Gastrocnemius medialis (tissue), 4 donors: ENCODE data around the gene GRAMD1C.

Source experiments
- POLR2A ChIP-seq, 2 donors: fragments of 450-650 bp; IDR thresholded peaks; one replicate each; pipeline ENCODE4 v1.6.1; 2017; ENCODE audit warnings: antibody characterized with exemption in 2 of 2, mild to moderate bottlenecking in 2 of 2, moderate library complexity in 2 of 2
- TF ChIP-seq, protein P1 (sequence below), 5 experiments: fragments of 450-650 bp in 3 of 5; fragments of 200-600 bp in 2 of 5; sonication (generic) in 2 of 5; IDR thresholded peaks in 4 of 5; conservative IDR thresholded peaks in 1 of 5; 1 replicate in 4 of 5; 2 replicates in 1 of 5; pipeline ENCODE4 v1.5.1; 2016 to 2019; ENCODE audit warnings: antibody characterized with exemption in 5 of 5, mild to moderate bottlenecking in 3 of 5, moderate library complexity in 3 of 5

DNA sequence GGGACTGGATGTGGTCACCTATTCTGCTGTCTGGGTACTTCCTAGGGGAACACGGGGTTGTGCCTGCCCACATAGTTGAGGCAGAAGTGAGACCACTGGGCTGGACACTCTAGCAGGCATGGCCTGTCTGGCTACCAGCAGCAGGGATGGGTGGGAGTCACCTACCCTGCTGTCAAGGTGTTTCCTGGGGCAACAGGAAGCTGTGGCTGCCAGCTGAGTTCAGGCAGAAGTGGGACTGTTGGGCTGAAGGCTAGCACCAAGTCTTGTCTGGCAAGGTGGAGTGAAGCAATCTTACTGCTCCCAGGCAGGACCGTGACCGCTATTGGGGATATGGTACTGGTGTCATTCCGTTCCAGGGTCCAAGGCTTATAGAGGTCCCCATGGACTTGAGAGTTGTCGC is 89.0 kb downstream of the GRAMD1C start:
- TF ChIP-seq, protein P1, sequence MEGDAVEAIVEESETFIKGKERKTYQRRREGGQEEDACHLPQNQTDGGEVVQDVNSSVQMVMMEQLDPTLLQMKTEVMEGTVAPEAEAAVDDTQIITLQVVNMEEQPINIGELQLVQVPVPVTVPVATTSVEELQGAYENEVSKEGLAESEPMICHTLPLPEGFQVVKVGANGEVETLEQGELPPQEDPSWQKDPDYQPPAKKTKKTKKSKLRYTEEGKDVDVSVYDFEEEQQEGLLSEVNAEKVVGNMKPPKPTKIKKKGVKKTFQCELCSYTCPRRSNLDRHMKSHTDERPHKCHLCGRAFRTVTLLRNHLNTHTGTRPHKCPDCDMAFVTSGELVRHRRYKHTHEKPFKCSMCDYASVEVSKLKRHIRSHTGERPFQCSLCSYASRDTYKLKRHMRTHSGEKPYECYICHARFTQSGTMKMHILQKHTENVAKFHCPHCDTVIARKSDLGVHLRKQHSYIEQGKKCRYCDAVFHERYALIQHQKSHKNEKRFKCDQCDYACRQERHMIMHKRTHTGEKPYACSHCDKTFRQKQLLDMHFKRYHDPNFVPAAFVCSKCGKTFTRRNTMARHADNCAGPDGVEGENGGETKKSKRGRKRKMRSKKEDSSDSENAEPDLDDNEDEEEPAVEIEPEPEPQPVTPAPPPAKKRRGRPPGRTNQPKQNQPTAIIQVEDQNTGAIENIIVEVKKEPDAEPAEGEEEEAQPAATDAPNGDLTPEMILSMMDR (IDR thresholded peaks at IDR 0.05 in 4 of 5, conservative IDR thresholded peaks at IDR 0.05 in 1 of 5): no peak
- TF ChIP-seq POLR2A (IDR thresholded peaks at IDR 0.05): no peak
